GM21786 (cell line): ENCODE data around the gene CD80.

Source experiments
- ATAC-seq: cut with Tn5 transposase; IDR thresholded peaks from one replicate; pipeline ENCODE4 v1.9.1; 2021; ENCODE audit not compliant: unreplicated experiment

Gene CD80

DNA sequence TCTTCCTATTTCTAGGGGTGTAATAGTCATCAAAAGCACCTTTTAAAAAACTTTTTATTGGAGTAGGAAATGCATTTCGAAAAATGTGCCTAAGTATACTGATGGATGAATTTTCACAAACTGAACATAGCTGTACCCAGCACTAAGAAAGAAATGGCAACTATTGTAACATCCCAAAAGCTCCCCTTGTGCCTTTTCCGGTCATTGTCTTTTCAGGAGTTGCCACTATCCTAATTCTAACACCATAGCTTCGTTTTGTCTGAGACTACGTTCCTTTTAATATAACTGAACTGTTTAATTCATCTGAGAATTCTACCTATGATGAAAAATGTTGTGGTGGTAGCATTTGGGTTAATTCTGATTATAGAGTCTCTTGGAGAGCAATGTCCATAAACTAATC is 59.1 kb downstream of the CD80 start:
- no peak for ATAC-seq

DNA sequence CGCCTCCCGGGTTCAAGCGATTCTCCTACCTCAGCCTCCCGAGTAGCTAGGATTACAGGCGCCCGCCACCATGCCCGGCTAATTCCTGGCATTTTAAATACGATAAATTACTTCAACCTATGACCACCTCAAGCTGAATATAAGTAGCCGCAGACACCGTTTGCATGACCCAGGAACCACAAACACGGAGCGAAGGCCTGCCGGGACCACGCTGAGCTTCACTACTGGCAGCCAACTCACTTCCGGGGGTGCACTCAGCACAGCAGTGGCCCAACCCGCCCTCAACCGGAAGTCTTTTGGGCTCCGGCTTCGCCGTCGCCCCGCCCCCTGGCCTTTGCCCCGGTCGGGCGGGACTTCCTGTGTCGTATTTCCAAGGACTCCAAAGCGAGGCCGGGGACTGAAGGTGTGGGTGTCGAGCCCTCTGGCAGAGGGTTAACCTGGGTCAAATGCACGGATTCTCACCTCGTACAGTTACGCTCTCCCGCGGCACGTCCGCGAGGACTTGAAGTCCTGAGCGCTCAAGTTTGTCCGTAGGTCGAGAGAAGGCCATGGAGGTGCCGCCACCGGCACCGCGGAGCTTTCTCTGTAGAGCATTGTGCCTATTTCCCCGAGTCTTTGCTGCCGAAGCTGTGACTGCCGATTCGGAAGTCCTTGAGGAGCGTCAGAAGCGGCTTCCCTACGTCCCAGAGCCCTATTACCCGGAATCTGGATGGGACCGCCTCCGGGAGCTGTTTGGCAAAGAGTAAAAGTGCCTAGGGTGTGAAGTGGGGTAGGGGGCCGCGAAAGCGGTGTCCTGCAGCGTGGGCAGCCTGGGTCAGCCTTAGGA is 61.0 kb downstream of the CD80 start, which contains the start of gene TIMMDC1:
TSS of gene TIMMDC1 (plus strand) at position 362 of the 826 bp plus-strand sequence. CDS start at position 549, 187 bp downstream.
- peak; percentile 98 for ATAC-seq

DNA sequence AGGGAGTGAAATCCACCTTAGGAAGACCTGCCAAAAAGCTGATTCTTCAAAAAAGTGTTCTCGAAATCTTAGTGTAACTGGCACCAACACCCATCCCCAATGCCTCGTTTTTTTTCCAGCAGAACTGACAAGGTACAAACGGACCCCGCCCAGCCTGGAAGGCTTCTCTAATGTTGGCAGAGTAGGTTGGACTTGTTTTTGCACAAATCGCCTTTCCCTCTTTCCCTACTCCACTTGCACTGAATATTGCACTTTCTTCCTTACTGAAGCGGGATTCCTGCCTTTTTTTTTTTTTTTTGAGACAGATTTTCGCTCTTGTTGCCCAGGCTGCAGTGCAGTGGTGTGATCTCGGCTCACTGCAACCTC is 61.6 kb downstream of the CD80 start:
- no peak for ATAC-seq

DNA sequence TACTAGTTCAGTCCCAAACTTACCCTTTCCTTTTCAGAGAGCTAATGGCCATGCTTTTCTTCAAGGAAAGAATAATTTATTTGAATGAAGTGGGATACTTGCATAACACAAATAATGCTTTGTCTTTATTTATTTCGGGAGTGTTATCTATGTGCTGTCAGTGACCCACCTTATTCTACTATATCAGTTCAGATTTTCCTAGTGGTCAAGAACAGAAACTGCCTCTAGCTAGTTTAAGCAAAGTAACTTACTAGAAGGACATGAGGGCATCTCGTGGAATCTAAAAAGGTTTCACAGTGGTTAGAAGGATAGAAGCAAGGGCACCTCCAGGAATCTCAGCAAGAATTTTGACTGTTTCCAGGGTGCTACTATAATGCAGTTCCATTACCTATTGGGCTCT is 64.8 kb downstream of the CD80 start:
- no peak for ATAC-seq

DNA sequence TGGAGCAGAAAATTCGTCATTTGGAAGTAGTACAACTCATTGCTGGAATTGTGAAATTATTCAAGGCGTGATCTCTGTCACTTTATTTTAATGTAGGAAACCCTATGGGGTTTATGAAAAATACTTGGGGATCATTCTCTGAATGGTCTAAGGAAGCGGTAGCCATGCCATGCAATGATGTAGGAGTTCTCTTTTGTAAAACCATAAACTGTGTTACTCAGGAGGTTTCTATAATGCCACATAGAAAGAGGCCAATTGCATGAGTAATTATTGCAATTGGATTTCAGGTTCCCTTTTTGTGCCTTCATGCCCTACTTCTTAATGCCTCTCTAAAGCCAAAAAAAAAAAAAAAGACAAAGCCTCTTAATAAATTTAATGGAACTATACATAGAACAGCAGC is 66.6 kb downstream of the CD80 start:
- ATAC-seq: no peak

DNA sequence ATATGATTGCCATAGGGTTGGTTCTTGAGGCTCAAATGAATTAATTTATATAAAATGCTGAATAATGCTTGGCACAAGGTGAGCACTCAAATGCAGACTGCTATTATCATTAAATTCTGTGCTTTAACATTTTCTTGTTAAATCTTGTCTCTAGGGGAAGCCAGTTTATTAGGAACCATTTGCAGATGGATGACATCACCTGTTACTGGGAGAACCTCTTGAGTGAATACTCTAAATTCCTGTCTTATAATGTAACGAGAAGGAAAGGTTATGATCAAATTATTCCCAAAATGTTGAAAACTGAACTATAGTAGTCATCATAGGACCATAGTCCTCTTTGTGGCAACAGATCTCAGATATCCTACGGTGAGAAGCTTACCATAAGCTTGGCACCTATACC is 67.3 kb downstream of the CD80 start:
- ATAC-seq: no peak

DNA sequence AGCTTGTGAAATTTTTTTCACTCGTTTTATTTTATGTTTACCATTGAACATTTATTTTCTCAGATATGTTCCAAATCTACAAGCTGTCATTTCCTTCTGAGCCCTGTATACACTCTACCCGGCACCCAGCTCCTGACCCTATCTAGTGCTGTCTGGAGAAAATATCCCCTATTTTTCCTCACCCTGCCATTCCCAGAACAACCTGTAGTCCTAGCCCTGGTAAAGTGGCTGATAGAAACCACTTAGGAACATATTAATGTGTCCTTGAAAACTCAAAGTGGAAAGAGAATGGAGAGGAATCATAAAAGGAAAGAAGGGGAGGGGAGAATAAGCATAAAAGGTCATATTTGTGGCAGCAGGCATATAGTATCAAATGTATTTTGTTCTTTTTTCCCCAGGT is 69.3 kb downstream of the CD80 start:
- ATAC-seq: no peak

DNA sequence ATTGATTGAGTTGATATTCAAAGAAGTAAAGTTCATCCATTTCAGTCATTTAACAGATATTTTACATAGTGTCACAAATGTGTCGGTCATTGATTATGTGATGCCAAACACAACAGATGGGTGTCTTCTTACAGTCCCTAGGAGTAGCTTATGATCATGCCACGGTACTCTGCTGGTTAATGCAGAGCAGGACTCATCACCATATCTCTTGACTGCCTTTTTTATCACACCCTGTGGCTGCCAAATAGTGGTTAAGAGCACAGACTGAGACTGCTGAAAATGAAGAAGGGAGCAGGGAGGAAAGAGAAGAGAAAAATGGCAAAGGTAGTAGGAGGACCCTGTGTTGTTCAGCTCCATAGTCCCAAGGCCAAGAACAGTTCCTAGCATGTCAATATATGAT is 73.9 kb downstream of the CD80 start:
- ATAC-seq: no peak

DNA sequence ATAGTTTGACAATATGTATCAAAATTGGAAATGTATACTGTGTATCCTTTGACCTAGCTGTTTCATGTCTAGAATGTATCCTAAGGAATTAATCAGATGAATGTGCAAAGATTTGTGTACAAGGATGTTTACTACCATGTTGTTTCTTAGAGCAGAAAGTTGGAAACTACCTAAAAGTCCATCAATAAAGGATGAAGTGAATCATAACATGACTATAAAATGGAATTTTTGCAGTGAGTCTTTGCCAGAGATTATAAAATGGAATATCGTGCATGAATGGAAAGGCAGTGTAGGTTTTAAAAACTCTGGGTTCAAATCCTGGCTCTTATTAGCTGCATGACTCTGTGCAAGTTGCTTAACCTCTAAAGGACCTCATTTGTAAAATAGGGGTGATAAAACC is 76.3 kb downstream of the CD80 start:
- no peak for ATAC-seq

DNA sequence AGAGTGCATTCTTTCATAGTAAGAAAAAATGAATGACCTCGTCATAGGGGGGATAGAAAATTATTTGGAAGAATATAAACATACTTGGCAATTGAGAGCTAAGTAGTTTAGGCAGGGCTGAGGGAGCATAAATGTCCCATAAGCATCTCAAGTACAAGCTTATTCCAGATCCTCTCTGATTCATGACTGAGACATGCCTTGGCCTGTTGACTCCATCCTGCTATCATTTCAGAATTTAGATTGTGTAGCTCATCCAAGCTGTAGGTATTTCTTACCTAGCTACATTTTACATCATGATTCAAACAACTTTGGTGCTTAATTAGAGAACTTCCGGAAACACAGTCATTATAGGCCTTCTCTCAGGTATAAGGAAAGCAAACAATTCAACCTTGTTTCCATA is 78.3 kb downstream of the CD80 start:
- no peak for ATAC-seq
